ENCODE measurements around the gene PDXP. TPM values are rescaled to one million over a fixed set of nuclear protein-coding genes. Genes with fewer than 3 reads are reported as not detected.

The PDXP gene
- total and polyA plus RNA-seq, 9 of the 15 experiments (the other 6 are each of a cell fraction or from before 2014, with no cell fraction given): 7.9 to 54.2 (median 38.8) TPM

DNA sequence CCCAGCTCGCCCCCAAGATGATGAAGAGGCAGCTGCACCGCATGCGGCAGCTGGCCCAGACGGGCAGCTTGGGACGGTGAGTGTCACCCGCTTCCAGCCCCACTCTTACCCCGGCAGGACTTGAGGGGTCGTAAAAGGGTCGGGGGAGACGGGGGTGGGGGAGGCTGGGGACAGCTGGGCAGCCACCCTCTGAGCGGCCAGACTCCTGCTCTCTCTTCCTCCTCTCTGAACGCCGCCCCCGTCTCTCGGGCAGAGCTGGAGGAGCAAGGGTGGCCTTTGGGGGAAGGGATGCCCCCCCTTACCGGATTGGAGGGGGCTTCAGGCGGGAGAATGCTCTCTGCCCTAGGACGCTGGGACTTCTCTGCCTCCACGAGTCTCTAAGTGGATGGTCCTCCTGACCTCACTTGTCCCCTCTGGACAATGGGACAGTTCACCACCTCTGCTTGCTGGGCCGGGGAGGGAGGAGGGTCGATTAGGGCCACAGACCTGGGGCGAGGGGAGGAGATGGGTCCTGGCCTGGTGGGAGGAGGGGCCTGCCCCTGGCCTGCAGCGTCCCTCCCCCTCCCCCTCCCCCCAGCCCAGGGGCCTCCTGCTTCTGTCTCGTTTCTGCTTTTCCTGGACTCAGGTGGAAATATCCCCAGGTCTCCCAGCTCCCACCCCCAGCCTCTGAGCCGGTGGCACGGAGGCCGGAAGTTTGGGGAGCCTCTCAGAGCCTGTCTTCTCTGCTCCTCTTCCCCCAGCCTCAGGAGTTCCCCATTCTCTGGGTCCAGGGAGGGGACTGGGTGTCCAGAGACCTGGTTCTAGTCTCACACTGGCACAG is 18.5 kb upstream of the PDXP start:
- POLR2A ChIA-PET: no interaction called here
- H3K4me1 ChIP-seq (replicated peaks in 1 of 2; ENCODE audit: control insufficient read depth in 2 of 2, insufficient read depth in 2 of 2, low read length in 2 of 2): peaks cover 17 to 72% of the 10 kb centered on the region in 2 experiments
- TF ChIP-seq U2AF1 (optimal IDR thresholded peaks at IDR 0.05; ENCODE audit: low read depth, low read length) (no peak), ZNF282 (CRISPR knock-in tag; IDR thresholded peaks at IDR 0.05) (no peak), MXI1 (IDR thresholded peaks at IDR 0.05; ENCODE audit: low read depth, low read length) (no peak), CAMTA2 (CRISPR knock-in tag; conservative IDR thresholded peaks at IDR 0.05) (no peak), SMARCE1 (IDR thresholded peaks at IDR 0.05) (no peak), ZBTB11 (CRISPR knock-in tag; IDR thresholded peaks at IDR 0.05) (0 out of 6 replicates have a peak, but pooled peaks of 1 of the 3 experiments have one; percentile 21), BCOR (IDR thresholded peaks at IDR 0.05) (peak; percentile 31; the same call in 1 of the 2 replicates), NCOA1 (IDR thresholded peaks at IDR 0.05; ENCODE audit: low read depth) (no peak), HINFP (tag; conservative IDR thresholded peaks at IDR 0.05; ENCODE audit: low read depth) (no peak), SRSF9 (IDR thresholded peaks at IDR 0.05; ENCODE audit: borderline replicate concordance, low read depth, low read length) (no peak), NR3C1 (CRISPR knock-in tag; IDR thresholded peaks at IDR 0.05) (no peak), GATAD2B (IDR thresholded peaks at IDR 0.05; ENCODE audit: borderline replicate concordance) (0 out of 2 replicates have a peak, but pooled peaks have one; percentile 1)
- TF ChIP-seq, protein P1, sequence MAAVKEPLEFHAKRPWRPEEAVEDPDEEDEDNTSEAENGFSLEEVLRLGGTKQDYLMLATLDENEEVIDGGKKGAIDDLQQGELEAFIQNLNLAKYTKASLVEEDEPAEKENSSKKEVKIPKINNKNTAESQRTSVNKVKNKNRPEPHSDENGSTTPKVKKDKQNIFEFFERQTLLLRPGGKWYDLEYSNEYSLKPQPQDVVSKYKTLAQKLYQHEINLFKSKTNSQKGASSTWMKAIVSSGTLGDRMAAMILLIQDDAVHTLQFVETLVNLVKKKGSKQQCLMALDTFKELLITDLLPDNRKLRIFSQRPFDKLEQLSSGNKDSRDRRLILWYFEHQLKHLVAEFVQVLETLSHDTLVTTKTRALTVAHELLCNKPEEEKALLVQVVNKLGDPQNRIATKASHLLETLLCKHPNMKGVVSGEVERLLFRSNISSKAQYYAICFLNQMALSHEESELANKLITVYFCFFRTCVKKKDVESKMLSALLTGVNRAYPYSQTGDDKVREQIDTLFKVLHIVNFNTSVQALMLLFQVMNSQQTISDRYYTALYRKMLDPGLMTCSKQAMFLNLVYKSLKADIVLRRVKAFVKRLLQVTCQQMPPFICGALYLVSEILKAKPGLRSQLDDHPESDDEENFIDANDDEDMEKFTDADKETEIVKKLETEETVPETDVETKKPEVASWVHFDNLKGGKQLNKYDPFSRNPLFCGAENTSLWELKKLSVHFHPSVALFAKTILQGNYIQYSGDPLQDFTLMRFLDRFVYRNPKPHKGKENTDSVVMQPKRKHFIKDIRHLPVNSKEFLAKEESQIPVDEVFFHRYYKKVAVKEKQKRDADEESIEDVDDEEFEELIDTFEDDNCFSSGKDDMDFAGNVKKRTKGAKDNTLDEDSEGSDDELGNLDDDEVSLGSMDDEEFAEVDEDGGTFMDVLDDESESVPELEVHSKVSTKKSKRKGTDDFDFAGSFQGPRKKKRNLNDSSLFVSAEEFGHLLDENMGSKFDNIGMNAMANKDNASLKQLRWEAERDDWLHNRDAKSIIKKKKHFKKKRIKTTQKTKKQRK (IDR thresholded peaks at IDR 0.05; ENCODE audit: borderline replicate concordance, low read depth, low read length): no peak

More for the DNA sequence above, 18.5 kb upstream of the PDXP start:
- no peaks in the 10 kb centered on the region for H3K27me3 ChIP-seq (ENCODE audit: control insufficient read depth in 2 of 2, insufficient read depth in 2 of 2, low read length in 2 of 2)
- intact Hi-C loops (cut with micrococcal nuclease) (no loop called here), in situ Hi-C loops (cut with MboI) (no loop called here)
- H3K36me3 ChIP-seq (ENCODE audit: control insufficient read depth, insufficient read depth, low read length): peaks cover 31% of the 10 kb centered on the region; the same call in 2 of the 3 replicates
- no TSS peak for BruUV-seq (replicated peaks)
- CTCF ChIA-PET (ENCODE audit: low intra/inter-chr PET ratio): no interaction called here
- H3K79me2 ChIP-seq (ENCODE audit: control insufficient read depth, insufficient read depth, low read length): peaks cover 11% of the 10 kb centered on the region
- H3K9me1 ChIP-seq (ENCODE audit: control insufficient read depth, insufficient read depth, low read length): no peaks in the 10 kb centered on the region
- H3K9ac ChIP-seq (ENCODE audit: insufficient read depth in 1 of 2, low read depth in 2 of 2, low read length in 2 of 2): peak overlapping the region; percentile 65 to 92
- FAIRE-seq: peak; percentile 51
- H3K4me2 ChIP-seq (ENCODE audit: insufficient read depth, low read length): peak overlapping the region; percentile 87
- H2AFZ ChIP-seq (ENCODE audit: low read depth, low read length): 0 out of 2 replicates have a peak overlapping the region, but pooled peaks have one; percentile 51
- WGBS (ENCODE audit: insufficient coverage, low coverage, missing lambda C conversion rate): 0% methylated on average over 14 of the region's 27 CpGs
- DNase-seq (ENCODE audit: extremely low read depth in 1 of 4, low spot score in 3 of 4): peak; percentile 41 to 63 (median 58)
- H3K27ac ChIP-seq (ENCODE audit: extremely low read depth, low read depth, low read length): peak overlapping the region; percentile 54
- no peaks in the 10 kb centered on the region for H4K20me1 ChIP-seq (replicated peaks; ENCODE audit: control insufficient read depth, insufficient read depth, low read length)
- peak overlapping the region; percentile 65 for H3K4me3 ChIP-seq
- ATAC-seq: peak; percentile 21; the same call in 2 of the 3 replicates
- H3K9me3 ChIP-seq (replicated peaks; ENCODE audit: control insufficient read depth, insufficient read depth, low read depth, low read length): no peaks in the 10 kb centered on the region
